ENCODE data around the gene FOXN3.

DNA sequence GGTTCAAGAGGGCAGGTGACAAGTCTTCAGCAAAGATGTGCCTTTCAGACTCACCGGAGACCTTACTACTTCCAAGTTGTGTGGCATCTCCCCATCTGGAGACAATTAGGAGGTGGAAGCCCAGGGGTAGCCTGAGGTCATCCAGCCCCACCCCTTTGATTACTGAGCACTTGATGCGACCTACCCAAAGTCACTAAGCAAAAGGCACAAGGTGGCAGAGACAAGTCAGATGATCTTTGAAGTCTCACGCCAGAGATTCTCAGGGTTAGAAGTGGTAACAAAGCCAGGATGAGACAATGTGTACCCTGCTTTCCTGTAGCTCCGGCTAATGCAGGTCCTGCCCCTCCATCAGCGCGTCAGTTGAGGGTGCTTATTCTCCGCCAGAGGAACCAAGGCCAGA lies 1.4 kb upstream of the FOXN3 start:
- TF ChIP-seq, protein P1, sequence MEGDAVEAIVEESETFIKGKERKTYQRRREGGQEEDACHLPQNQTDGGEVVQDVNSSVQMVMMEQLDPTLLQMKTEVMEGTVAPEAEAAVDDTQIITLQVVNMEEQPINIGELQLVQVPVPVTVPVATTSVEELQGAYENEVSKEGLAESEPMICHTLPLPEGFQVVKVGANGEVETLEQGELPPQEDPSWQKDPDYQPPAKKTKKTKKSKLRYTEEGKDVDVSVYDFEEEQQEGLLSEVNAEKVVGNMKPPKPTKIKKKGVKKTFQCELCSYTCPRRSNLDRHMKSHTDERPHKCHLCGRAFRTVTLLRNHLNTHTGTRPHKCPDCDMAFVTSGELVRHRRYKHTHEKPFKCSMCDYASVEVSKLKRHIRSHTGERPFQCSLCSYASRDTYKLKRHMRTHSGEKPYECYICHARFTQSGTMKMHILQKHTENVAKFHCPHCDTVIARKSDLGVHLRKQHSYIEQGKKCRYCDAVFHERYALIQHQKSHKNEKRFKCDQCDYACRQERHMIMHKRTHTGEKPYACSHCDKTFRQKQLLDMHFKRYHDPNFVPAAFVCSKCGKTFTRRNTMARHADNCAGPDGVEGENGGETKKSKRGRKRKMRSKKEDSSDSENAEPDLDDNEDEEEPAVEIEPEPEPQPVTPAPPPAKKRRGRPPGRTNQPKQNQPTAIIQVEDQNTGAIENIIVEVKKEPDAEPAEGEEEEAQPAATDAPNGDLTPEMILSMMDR (IDR thresholded peaks at IDR 0.05): no peak
- no peak for TF ChIP-seq POLR2A (IDR thresholded peaks at IDR 0.05)
- no peak for TF ChIP-seq EP300 (IDR thresholded peaks at IDR 0.05; ENCODE audit: low read depth)

Measured in transverse colon (tissue), 3 donors.